ENCODE measurements around the gene FGF3. TPM values are rescaled to one million over a fixed set of nuclear protein-coding genes. Genes with fewer than 3 reads are reported as not detected.

FGF3 gene
- total RNA-seq, 1 experiment from 2014 or later, result not detected

- H3K36me3 ChIP-seq (ENCODE audit: insufficient read depth, low read length), result no peaks in the 10 kb centered on the region
- no peak overlapping the region for H3K4me3 ChIP-seq (ENCODE audit: low read length)
- no peaks in the 10 kb centered on the region for H3K9me2 ChIP-seq (replicated peaks; ENCODE audit: insufficient read depth, low read length)
Observed at GRCh38 chr11:69822676-69823494, 3.7 kb upstream of the FGF3 start.

GRCh38 chr11:69821511-69822040, 2.4 kb upstream of the FGF3 start:
- H3K27me3 ChIP-seq (ENCODE audit: low read length), result no peaks in the 10 kb centered on the region
- H3K27ac ChIP-seq (ENCODE audit: low read length), result no peak overlapping the region
- no peak overlapping the region for H3K4me3 ChIP-seq (ENCODE audit: low read length)

More at GRCh38 chr11:69822676-69823494, 3.7 kb upstream of the FGF3 start:
- H2AFZ ChIP-seq (ENCODE audit: low read length), result no peak overlapping the region
- no peaks in the 10 kb centered on the region for H3K79me2 ChIP-seq (ENCODE audit: low read length)
- no peak for DNase-seq
- H3K4me1 ChIP-seq (ENCODE audit: low read length), result no peaks in the 10 kb centered on the region
- H3K4me2 ChIP-seq (ENCODE audit: low read depth, low read length, poor library complexity, severe bottlenecking), result no peak overlapping the region
- no peaks in the 10 kb centered on the region for H3K9me3 ChIP-seq (ENCODE audit: low read length)
- H3K27me3 ChIP-seq (ENCODE audit: low read length), result no peaks in the 10 kb centered on the region
- H4K20me1 ChIP-seq (ENCODE audit: insufficient read depth, low read depth, low read length), result no peaks in the 10 kb centered on the region
- H3K9ac ChIP-seq (ENCODE audit: low read length), result no peak overlapping the region
- no peak overlapping the region for H3K27ac ChIP-seq (ENCODE audit: low read length)

DNA sequence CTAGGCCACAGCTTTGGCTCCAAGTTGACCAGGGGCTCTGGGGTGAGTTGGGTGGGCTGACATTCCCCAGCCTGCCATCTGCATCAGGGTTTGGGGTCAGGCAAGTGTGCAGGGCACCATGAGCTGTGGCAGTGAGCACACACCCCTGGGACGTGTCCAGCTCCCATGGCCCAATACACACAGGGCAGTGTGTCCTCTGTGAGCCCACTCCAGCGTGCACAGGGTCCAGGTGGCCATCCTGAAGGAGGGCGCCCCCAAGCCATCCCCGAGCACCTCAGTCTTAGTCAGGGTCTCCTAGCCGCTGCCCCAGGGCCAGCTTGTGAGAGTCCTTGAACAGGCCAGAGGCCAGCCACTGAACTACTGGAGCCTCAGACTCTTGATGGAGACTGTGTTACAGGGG, 1.2 kb upstream of the FGF3 start:
- Histone ChIP-seq H3K4me3 (ENCODE audit: low read length) (no peak overlapping the region), H2AFZ (ENCODE audit: low read length) (no peak overlapping the region), H3K27ac (ENCODE audit: low read length) (no peak overlapping the region), H3K79me2 (ENCODE audit: low read length) (no peaks in the 10 kb centered on the region), H3K4me2 (ENCODE audit: low read depth, low read length, poor library complexity, severe bottlenecking) (no peak overlapping the region), H3K36me3 (ENCODE audit: insufficient read depth, low read length) (no peaks in the 10 kb centered on the region), H3K27me3 (ENCODE audit: low read length) (no peaks in the 10 kb centered on the region), H3K4me1 (ENCODE audit: low read length) (no peaks in the 10 kb centered on the region), H3K9me2 (replicated peaks; ENCODE audit: insufficient read depth, low read length) (no peaks in the 10 kb centered on the region), H3K9me3 (ENCODE audit: low read length) (no peaks in the 10 kb centered on the region), H3K9ac (ENCODE audit: low read length) (no peak overlapping the region), H4K20me1 (ENCODE audit: insufficient read depth, low read depth, low read length) (no peaks in the 10 kb centered on the region)
- no peak for DNase-seq

More at GRCh38 chr11:69821511-69822040, 2.4 kb upstream of the FGF3 start:
- Histone ChIP-seq H3K4me2 (ENCODE audit: low read depth, low read length, poor library complexity, severe bottlenecking) (no peak overlapping the region), H2AFZ (ENCODE audit: low read length) (no peak overlapping the region), H3K4me1 (ENCODE audit: low read length) (no peaks in the 10 kb centered on the region), H3K9ac (ENCODE audit: low read length) (no peak overlapping the region), H3K9me2 (replicated peaks; ENCODE audit: insufficient read depth, low read length) (no peaks in the 10 kb centered on the region), H3K79me2 (ENCODE audit: low read length) (no peaks in the 10 kb centered on the region), H3K36me3 (ENCODE audit: insufficient read depth, low read length) (no peaks in the 10 kb centered on the region), H4K20me1 (ENCODE audit: insufficient read depth, low read depth, low read length) (no peaks in the 10 kb centered on the region), H3K9me3 (ENCODE audit: low read length) (no peaks in the 10 kb centered on the region)
- no peak for DNase-seq

GRCh38 chr11:69819541-69820070, 390 bp upstream of the FGF3 start:
- H3K27me3 ChIP-seq (ENCODE audit: low read length), result no peaks in the 10 kb centered on the region
- H3K9ac ChIP-seq (ENCODE audit: low read length), result no peak overlapping the region
- H3K4me2 ChIP-seq (ENCODE audit: low read depth, low read length, poor library complexity, severe bottlenecking), result no peak overlapping the region
- H3K36me3 ChIP-seq (ENCODE audit: insufficient read depth, low read length), result no peaks in the 10 kb centered on the region
- no peak overlapping the region for H3K27ac ChIP-seq (ENCODE audit: low read length)
- no peaks in the 10 kb centered on the region for H3K9me3 ChIP-seq (ENCODE audit: low read length)
- no peak overlapping the region for H2AFZ ChIP-seq (ENCODE audit: low read length)
- no peaks in the 10 kb centered on the region for H3K79me2 ChIP-seq (ENCODE audit: low read length)
- H3K4me3 ChIP-seq (ENCODE audit: low read length), result no peak overlapping the region
- no peaks in the 10 kb centered on the region for H3K9me2 ChIP-seq (replicated peaks; ENCODE audit: insufficient read depth, low read length)
- H4K20me1 ChIP-seq (ENCODE audit: insufficient read depth, low read depth, low read length), result no peaks in the 10 kb centered on the region
- DNase-seq, result no peak
- H3K4me1 ChIP-seq (ENCODE audit: low read length), result no peaks in the 10 kb centered on the region

- Histone ChIP-seq H3K9ac (ENCODE audit: low read length) (no peak overlapping the region), H3K36me3 (ENCODE audit: insufficient read depth, low read length) (no peaks in the 10 kb centered on the region), H3K4me1 (ENCODE audit: low read length) (no peaks in the 10 kb centered on the region), H3K9me2 (replicated peaks; ENCODE audit: insufficient read depth, low read length) (no peaks in the 10 kb centered on the region), H3K27ac (ENCODE audit: low read length) (no peak overlapping the region), H3K27me3 (ENCODE audit: low read length) (no peaks in the 10 kb centered on the region), H2AFZ (ENCODE audit: low read length) (no peak overlapping the region), H3K4me3 (ENCODE audit: low read length) (no peak overlapping the region), H3K9me3 (ENCODE audit: low read length) (no peaks in the 10 kb centered on the region), H4K20me1 (ENCODE audit: insufficient read depth, low read depth, low read length) (no peaks in the 10 kb centered on the region), H3K4me2 (ENCODE audit: low read depth, low read length, poor library complexity, severe bottlenecking) (no peak overlapping the region), H3K79me2 (ENCODE audit: low read length) (no peaks in the 10 kb centered on the region)
- no peak for DNase-seq
Observed at GRCh38 chr11:69818231-69818602, 999 bp downstream of the FGF3 start.

DNA sequence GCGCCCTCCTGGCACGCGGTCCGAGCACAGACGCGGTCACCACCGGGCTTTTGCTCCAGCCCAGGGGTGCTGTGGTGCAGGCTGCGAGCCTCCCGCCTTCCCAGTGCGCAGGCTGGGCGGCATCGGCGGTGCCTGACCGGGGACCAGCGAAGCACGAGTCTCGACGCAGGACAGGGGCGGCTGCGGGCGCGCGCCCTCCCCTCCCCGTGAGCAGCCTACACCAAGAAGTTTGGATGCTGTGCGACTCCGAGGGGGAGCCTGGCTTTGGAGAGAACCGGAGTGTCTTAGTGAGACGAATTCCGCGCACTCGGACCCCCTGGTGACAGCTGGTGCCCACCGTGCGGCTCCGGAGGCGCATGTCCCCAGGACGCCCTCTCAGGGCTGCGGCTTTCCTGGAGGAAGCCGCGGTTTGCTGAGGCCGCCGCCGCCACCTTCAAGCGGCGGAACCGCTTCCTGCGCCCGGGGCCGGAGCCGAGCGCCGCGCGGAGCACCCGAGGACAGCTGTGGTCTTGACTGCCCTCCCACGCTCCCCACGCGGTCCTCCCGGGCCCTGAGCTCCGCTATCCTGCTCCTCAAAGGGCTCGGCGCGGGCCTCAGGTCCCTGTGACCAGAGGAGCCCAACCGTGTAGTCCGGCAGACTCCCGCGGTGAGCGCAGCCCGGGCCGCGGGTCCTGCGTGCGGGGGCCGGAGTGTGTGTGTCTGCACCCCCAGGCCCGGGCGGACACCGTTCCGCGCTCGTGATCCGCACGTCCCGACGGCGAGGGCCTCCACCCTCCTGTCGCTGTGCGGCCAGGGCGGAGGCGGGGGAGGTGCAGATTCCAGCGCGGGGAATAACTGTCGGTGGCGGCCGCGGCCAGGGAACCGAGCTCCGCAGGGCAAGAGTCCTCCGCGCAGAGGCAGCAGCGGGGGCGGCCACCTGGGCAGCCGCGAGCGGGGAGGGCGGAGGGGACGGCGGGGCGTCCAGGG, 1.7 kb downstream of the FGF3 start:
- no peak for DNase-seq
- Histone ChIP-seq H3K4me2 (ENCODE audit: low read depth, low read length, poor library complexity, severe bottlenecking) (no peak overlapping the region), H3K4me1 (ENCODE audit: low read length) (no peaks in the 10 kb centered on the region), H3K9me3 (ENCODE audit: low read length) (no peaks in the 10 kb centered on the region), H3K79me2 (ENCODE audit: low read length) (no peaks in the 10 kb centered on the region), H3K4me3 (ENCODE audit: low read length) (no peak overlapping the region), H3K9me2 (replicated peaks; ENCODE audit: insufficient read depth, low read length) (no peaks in the 10 kb centered on the region), H3K36me3 (ENCODE audit: insufficient read depth, low read length) (no peaks in the 10 kb centered on the region), H3K27ac (ENCODE audit: low read length) (no peak overlapping the region), H4K20me1 (ENCODE audit: insufficient read depth, low read depth, low read length) (no peaks in the 10 kb centered on the region), H3K9ac (ENCODE audit: low read length) (no peak overlapping the region), H2AFZ (ENCODE audit: low read length) (no peak overlapping the region), H3K27me3 (ENCODE audit: low read length) (no peaks in the 10 kb centered on the region)

- no peak overlapping the region for H3K4me2 ChIP-seq (ENCODE audit: low read depth, low read length, poor library complexity, severe bottlenecking)
- H3K79me2 ChIP-seq (ENCODE audit: low read length), result no peaks in the 10 kb centered on the region
- no peaks in the 10 kb centered on the region for H3K4me1 ChIP-seq (ENCODE audit: low read length)
- H3K36me3 ChIP-seq (ENCODE audit: insufficient read depth, low read length), result no peaks in the 10 kb centered on the region
- no peak overlapping the region for H3K4me3 ChIP-seq (ENCODE audit: low read length)
- H3K9me3 ChIP-seq (ENCODE audit: low read length), result no peaks in the 10 kb centered on the region
- no peak overlapping the region for H3K27ac ChIP-seq (ENCODE audit: low read length)
- no peaks in the 10 kb centered on the region for H3K9me2 ChIP-seq (replicated peaks; ENCODE audit: insufficient read depth, low read length)
- H3K27me3 ChIP-seq (ENCODE audit: low read length), result no peaks in the 10 kb centered on the region
- H2AFZ ChIP-seq (ENCODE audit: low read length), result no peak overlapping the region
- DNase-seq, result no peak
- H4K20me1 ChIP-seq (ENCODE audit: insufficient read depth, low read depth, low read length), result no peaks in the 10 kb centered on the region
- no peak overlapping the region for H3K9ac ChIP-seq (ENCODE audit: low read length)
Observed at GRCh38 chr11:69816671-69817070, 2.5 kb downstream of the FGF3 start.

- no peak overlapping the region for H2AFZ ChIP-seq (ENCODE audit: low read length)
- no peak overlapping the region for H3K27ac ChIP-seq (ENCODE audit: low read length)
- H3K36me3 ChIP-seq (ENCODE audit: insufficient read depth, low read length), result no peaks in the 10 kb centered on the region
- DNase-seq, result no peak
- no peaks in the 10 kb centered on the region for H3K79me2 ChIP-seq (ENCODE audit: low read length)
- no peaks in the 10 kb centered on the region for H3K4me1 ChIP-seq (ENCODE audit: low read length)
- H3K9me2 ChIP-seq (replicated peaks; ENCODE audit: insufficient read depth, low read length), result no peaks in the 10 kb centered on the region
- no peak overlapping the region for H3K4me2 ChIP-seq (ENCODE audit: low read depth, low read length, poor library complexity, severe bottlenecking)
- no peaks in the 10 kb centered on the region for H3K27me3 ChIP-seq (ENCODE audit: low read length)
- H3K9ac ChIP-seq (ENCODE audit: low read length), result no peak overlapping the region
- no peak overlapping the region for H3K4me3 ChIP-seq (ENCODE audit: low read length)
- no peaks in the 10 kb centered on the region for H3K9me3 ChIP-seq (ENCODE audit: low read length)
- H4K20me1 ChIP-seq (ENCODE audit: insufficient read depth, low read depth, low read length), result no peaks in the 10 kb centered on the region
Observed at GRCh38 chr11:69815973-69816372, 3.2 kb downstream of the FGF3 start.

Data from Karpas-422 (cell line).